GM21825 (cell line): ENCODE results near the gene ITGA11.

ENCODE experiments used
- ATAC-seq: cut with Tn5 transposase; IDR thresholded peaks from one replicate; pipeline ENCODE4 v1.9.1; 2021; ENCODE audit warnings: mild to moderate bottlenecking, moderate library complexity; ENCODE audit not compliant: unreplicated experiment

Gene ITGA11

GRCh38 chr15:68379058-68379758, 52.8 kb downstream of the ITGA11 start:
- no peak for ATAC-seq

- no peak for ATAC-seq
These were observed 53.4 kb downstream of the ITGA11 start for GRCh38 chr15:68378595-68378994.

- no peak for ATAC-seq
These were observed 54.2 kb downstream of the ITGA11 start for GRCh38 chr15:68377766-68378165.

- ATAC-seq = no peak
These were observed 55.4 kb downstream of the ITGA11 start for GRCh38 chr15:68376447-68377060.

- ATAC-seq = no peak
These were observed 56.2 kb downstream of the ITGA11 start for GRCh38 chr15:68375716-68376220.

GRCh38 chr15:68375191-68375631, 56.8 kb downstream of the ITGA11 start:
- ATAC-seq = no peak

- ATAC-seq = no peak
These were observed 57.7 kb downstream of the ITGA11 start for GRCh38 chr15:68374168-68374745.

- ATAC-seq = no peak
These were observed 58.9 kb downstream of the ITGA11 start for GRCh38 chr15:68373028-68373427.

GRCh38 chr15:68372291-68372811, 59.6 kb downstream of the ITGA11 start:
- ATAC-seq = no peak

- ATAC-seq = no peak
These were observed 60.1 kb downstream of the ITGA11 start for GRCh38 chr15:68371851-68372250.

- no peak for ATAC-seq
These were observed 60.8 kb downstream of the ITGA11 start for GRCh38 chr15:68371160-68371559.

GRCh38 chr15:68370768-68371151, 61.2 kb downstream of the ITGA11 start:
- ATAC-seq = no peak

- ATAC-seq = no peak
These were observed 61.8 kb downstream of the ITGA11 start for GRCh38 chr15:68369931-68370767.

- no peak for ATAC-seq
These were observed 63.1 kb downstream of the ITGA11 start for GRCh38 chr15:68368731-68369435.

GRCh38 chr15:68367992-68368391, 64.0 kb downstream of the ITGA11 start:
- no peak for ATAC-seq

GRCh38 chr15:68367226-68367625, 64.7 kb downstream of the ITGA11 start:
- ATAC-seq = no peak

- ATAC-seq = no peak
These were observed 65.6 kb downstream of the ITGA11 start for GRCh38 chr15:68366314-68366713.

- no peak for ATAC-seq
These were observed 66.2 kb downstream of the ITGA11 start for GRCh38 chr15:68365770-68366169.

- ATAC-seq = no peak
These were observed 66.7 kb downstream of the ITGA11 start for GRCh38 chr15:68365140-68365745.

GRCh38 chr15:68364660-68365035, 67.3 kb downstream of the ITGA11 start:
- ATAC-seq = no peak
